Neural progenitor cell (in vitro differentiated cells): Measurements from ENCODE around the gene SIDT2. TPM values are rescaled to one million over a fixed set of nuclear protein-coding genes. Genes with fewer than 3 reads are reported as not detected.

Experiments used
- DNase-seq: peaks from one replicate; pipeline ENCODE4 v3.0.0-alpha.2; 2016; ENCODE audit warnings: low spot score
- H2AFZ ChIP-seq: fragments of 200-600 bp; sonication (generic); replicated peaks from 2 replicates; pipeline ENCODE4 v1.6.1; 2016; ENCODE audit warnings: antibody characterized with exemption
- H3F3A ChIP-seq: fragments of 200-600 bp; sonication (generic); 2 replicates; pipeline ENCODE4 v1.6.1; 2016; ENCODE audit warnings: antibody characterized with exemption, low read depth
- H3K27ac ChIP-seq: fragments of 200-600 bp; sonication (generic); 2 replicates; pipeline ENCODE4 v1.5.1; 2016; ENCODE audit warnings: mild to moderate bottlenecking
- H3K27me3 ChIP-seq: fragments of 200-600 bp; sonication (generic); 2 replicates; pipeline ENCODE4 v1.6.1; 2016; ENCODE audit warnings: mild to moderate bottlenecking, moderate library complexity
- H3K36me3 ChIP-seq: fragments of 200-600 bp; sonication (generic); 2 replicates; pipeline ENCODE4 v1.5.1; 2016
- H3K4me1 ChIP-seq: fragments of 200-600 bp; sonication (generic); 2 replicates; pipeline ENCODE4 v1.6.1; 2016; ENCODE audit warnings: mixed run types
- H3K4me2 ChIP-seq: fragments of 200-600 bp; sonication (generic); 2 replicates; pipeline ENCODE4 v1.6.1; 2016
- H3K4me3 ChIP-seq: fragments of 200-600 bp; sonication (generic); 2 replicates; pipeline ENCODE4 v1.5.1; 2016
- H3K79me2 ChIP-seq: fragments of 200-600 bp; sonication (generic); 2 replicates; pipeline ENCODE4 v1.6.1; 2016; ENCODE audit warnings: low read depth
- H3K9ac ChIP-seq: fragments of 200-600 bp; sonication (generic); 2 replicates; pipeline ENCODE4 v1.6.1; 2016
- H3K9me3 ChIP-seq: fragments of 200-600 bp; sonication (generic); 2 replicates; pipeline ENCODE4 v1.5.1; 2016; ENCODE audit warnings: low read depth
- H4K20me1 ChIP-seq: fragments of 200-600 bp; sonication (generic); 2 replicates; pipeline ENCODE4 v1.6.1; 2016; ENCODE audit warnings: low read depth
- H3K27ac Mint-ChIP-seq: 3 replicates; pipeline ENCODE4 v1.8.0; 2021; ENCODE audit warnings: mixed read lengths
- H3K27me3 Mint-ChIP-seq: 2 replicates; pipeline ENCODE4 v1.8.0; 2022; ENCODE audit warnings: low read depth, mild to moderate bottlenecking, inconsistent platforms, moderate library complexity, mixed read lengths; ENCODE audit not compliant: insufficient read depth
- H3K36me3 Mint-ChIP-seq: 3 replicates; pipeline ENCODE4 v1.8.0; 2021; ENCODE audit warnings: mixed read lengths
- H3K4me1 Mint-ChIP-seq: 3 replicates; pipeline ENCODE4 v1.8.0; 2021; ENCODE audit warnings: mixed read lengths
- H3K4me3 Mint-ChIP-seq: 3 replicates; pipeline ENCODE4 v1.8.0; 2021; ENCODE audit warnings: mild to moderate bottlenecking, moderate library complexity, mixed read lengths
- H3K9me3 Mint-ChIP-seq: 3 replicates; pipeline ENCODE4 v1.8.0; 2020; ENCODE audit warnings: mixed read lengths
- CTCF ChIP-seq: fragments of 200-600 bp; sonication (generic); IDR thresholded peaks from 2 replicates; pipeline ENCODE4 v1.5.1; 2017; ENCODE audit warnings: antibody characterized with exemption, mild to moderate bottlenecking
- EZH2 ChIP-seq: fragments of 200-600 bp; sonication (generic); IDR thresholded peaks from 2 replicates; pipeline ENCODE4 v1.6.1; 2017; ENCODE audit warnings: antibody characterized with exemption, mild to moderate bottlenecking, moderate library complexity
- EZH2phosphoT487 ChIP-seq: fragments of 200-600 bp; sonication (generic); IDR thresholded peaks from 2 replicates; pipeline ENCODE4 v1.6.1; 2017; ENCODE audit warnings: antibody characterized with exemption
- total RNA-seq: library from RNA; depleted of rRNA; stranded (reverse); fragments of >200 nt; gene quantifications from 2 replicates; pipeline ENCODE4 v1.2.3, GENCODE V29; 2015; ENCODE audit warnings: low replicate concordance

Gene SIDT2
- total RNA-seq, 1 donor from 2014 or later = 13.3 TPM

- no peaks in the 10 kb centered on the region for H4K20me1 ChIP-seq
- H3K4me2 ChIP-seq = no peak overlapping the region
- no peak overlapping the region for H3K27ac Mint-ChIP-seq
- DNase-seq = no peak
- H3K27me3 ChIP-seq = no peaks in the 10 kb centered on the region
- no peaks in the 10 kb centered on the region for H3K9me3 ChIP-seq
- no peak for TF ChIP-seq EZH2phosphoT487
- TF ChIP-seq EZH2 = no peak
- TF ChIP-seq CTCF = no peak
- no peaks in the 10 kb centered on the region for H3K27me3 Mint-ChIP-seq
- peaks cover 8% of the 10 kb centered on the region for H3K4me1 ChIP-seq
- H3K9ac ChIP-seq = no peak overlapping the region
- H3F3A ChIP-seq = peaks cover 10% of the 10 kb centered on the region
- peaks cover 3% of the 10 kb centered on the region for H3K36me3 Mint-ChIP-seq
- H3K27ac ChIP-seq = no peak overlapping the region
- H3K4me3 ChIP-seq = no peak overlapping the region
- H3K9me3 Mint-ChIP-seq = no peaks in the 10 kb centered on the region
- H3K4me3 Mint-ChIP-seq = no peak overlapping the region
- no peak overlapping the region for H2AFZ ChIP-seq
- no peaks in the 10 kb centered on the region for H3K36me3 ChIP-seq
- H3K79me2 ChIP-seq = no peaks in the 10 kb centered on the region
- peaks cover 13% of the 10 kb centered on the region for H3K4me1 Mint-ChIP-seq
These were observed 38.9 kb downstream of the SIDT2 start for GRCh38 chr11:117217141-117218084.

- Histone ChIP-seq H3K79me2 (no peaks in the 10 kb centered on the region), H3K36me3 (no peaks in the 10 kb centered on the region), H2AFZ (no peak overlapping the region), H3K4me1 (peaks cover 8% of the 10 kb centered on the region), H3K27me3 (no peaks in the 10 kb centered on the region), H3F3A (peaks cover 10% of the 10 kb centered on the region), H3K4me2 (no peak overlapping the region), H3K4me3 (no peak overlapping the region), H3K9ac (no peak overlapping the region), H3K9me3 (no peaks in the 10 kb centered on the region), H4K20me1 (no peaks in the 10 kb centered on the region), H3K27ac (no peak overlapping the region)
- TF ChIP-seq EZH2 = no peak
- TF ChIP-seq EZH2phosphoT487 = no peak
- no peak for TF ChIP-seq CTCF
- H3K9me3 Mint-ChIP-seq = no peaks in the 10 kb centered on the region
- no peak overlapping the region for H3K27ac Mint-ChIP-seq
- H3K4me3 Mint-ChIP-seq = no peak overlapping the region
- DNase-seq = no peak
- peaks cover 13% of the 10 kb centered on the region for H3K4me1 Mint-ChIP-seq
- H3K36me3 Mint-ChIP-seq = peaks cover 3% of the 10 kb centered on the region
- H3K27me3 Mint-ChIP-seq = no peaks in the 10 kb centered on the region
These were observed 39.8 kb downstream of the SIDT2 start for GRCh38 chr11:117218133-117218915.

GRCh38 chr11:117219001-117219400, 40.5 kb downstream of the SIDT2 start:
- no peak overlapping the region for H2AFZ ChIP-seq
- no peaks in the 10 kb centered on the region for H3K9me3 ChIP-seq
- no peak overlapping the region for H3K4me2 ChIP-seq
- no peak for DNase-seq
- Mint-ChIP-seq H3K27me3 (no peaks in the 10 kb centered on the region), H3K4me1 (peaks cover 13% of the 10 kb centered on the region), H3K9me3 (no peaks in the 10 kb centered on the region), H3K36me3 (peaks cover 3% of the 10 kb centered on the region), H3K27ac (no peak overlapping the region), H3K4me3 (no peak overlapping the region)
- no peak overlapping the region for H3K27ac ChIP-seq
- no peaks in the 10 kb centered on the region for H3K36me3 ChIP-seq
- peaks cover 9% of the 10 kb centered on the region for H3F3A ChIP-seq
- H3K4me3 ChIP-seq = no peak overlapping the region
- H3K9ac ChIP-seq = no peak overlapping the region
- H4K20me1 ChIP-seq = no peaks in the 10 kb centered on the region
- no peaks in the 10 kb centered on the region for H3K79me2 ChIP-seq
- H3K27me3 ChIP-seq = no peaks in the 10 kb centered on the region
- TF ChIP-seq EZH2phosphoT487 (no peak), CTCF (no peak), EZH2 (no peak)
- H3K4me1 ChIP-seq = peaks cover 8% of the 10 kb centered on the region
